K562 (cell line): ENCODE results near the gene ARHGEF17. TPM values are rescaled to one million over a fixed set of nuclear protein-coding genes. Genes with fewer than 3 reads are reported as not detected.

Source experiments
- ATAC-seq: fragments of 200-7000 bp; cut with Tn5 transposase; 3 replicates; pipeline ENCODE4 v1.9.1; 2020; ENCODE audit warnings: moderate library complexity
- BruUV-seq: library from RNA; stranded (reverse); fragments of 400-500 nt; replicated peaks from 2 replicates; lab custom pipeline; 2021; lab: Mats Ljungman, UMichigan
- CTCF ChIA-PET: fragments of 300-600 bp; formaldehyde crosslinking; extraction: SDS; loops from one replicate; lab custom pipeline; 2021; ENCODE audit warnings: low intra/inter-chr PET ratio; lab: Yijun Ruan, JAX
- POLR2A ChIA-PET: fragments of 300-600, 350-650 bp; sonication (Branson Sonifier 250); formaldehyde crosslinking; extraction: SDS; loops from one replicate; lab custom pipeline; 2021; ENCODE audit warnings: antibody characterized with exemption, inconsistent platforms; lab: Yijun Ruan, JAX
- DNase-seq, 4 experiments: peaks; one replicate each; pipeline versions ENCODE4 v3.0.0 to v3.0.0-alpha.2; 2011 to 2018; ENCODE audit warnings: low spot score in 3 of 4, mixed read lengths in 3 of 4; ENCODE audit errors: extremely low read depth in 1 of 4
- FAIRE-seq: peaks from 2 replicates; lab custom pipeline; 2011; peaks lifted over from hg19 to GRCh38; lab: Jason Lieb, UNC
- H2AFZ ChIP-seq: 2 replicates; pipeline ENCODE4 v1.6.0; 2011; ENCODE audit warnings: low read depth, low read length, control low read depth, inconsistent platforms
- H3K27ac ChIP-seq: fragments of 200-600 bp; 3 replicates; pipeline ENCODE4 v1.8.0; 2011; ENCODE audit warnings: low read depth, mild to moderate bottlenecking, control low read depth, inconsistent platforms, low read length, moderate library complexity, mixed read lengths; ENCODE audit errors: extremely low read depth
- H3K27me3 ChIP-seq, 2 experiments: fragments of 300-600 bp in 1 of 2; 2 replicates in 1 of 2; 3 replicates in 1 of 2; pipeline versions ENCODE4 v1.6.0 to v1.8.0; 2011; ENCODE audit warnings: inconsistent platforms in 2 of 2, low read length in 2 of 2, mild to moderate bottlenecking in 1 of 2, mixed read lengths in 1 of 2, moderate library complexity in 1 of 2; ENCODE audit not compliant: control insufficient read depth in 2 of 2, insufficient read depth in 2 of 2
- H3K36me3 ChIP-seq: fragments of 300-600 bp; 3 replicates; pipeline ENCODE4 v1.8.0; 2011; ENCODE audit warnings: mild to moderate bottlenecking, low read length, inconsistent platforms; ENCODE audit not compliant: control insufficient read depth, insufficient read depth
- H3K4me1 ChIP-seq, 2 experiments: fragments of 200-600 bp in 1 of 2; replicated peaks in 1 of 2; 2 replicates in 1 of 2; 3 replicates in 1 of 2; pipeline versions ENCODE4 v1.5.1 to v1.8.0; 2011; ENCODE audit warnings: inconsistent platforms in 2 of 2, low read length in 2 of 2, mild to moderate bottlenecking in 1 of 2, mixed read lengths in 1 of 2, moderate library complexity in 1 of 2; ENCODE audit not compliant: control insufficient read depth in 2 of 2, insufficient read depth in 2 of 2
- H3K4me2 ChIP-seq: 2 replicates; pipeline ENCODE4 v1.6.1; 2011; ENCODE audit warnings: low read length, control low read depth, inconsistent platforms, mixed read lengths; ENCODE audit not compliant: insufficient read depth
- H3K4me3 ChIP-seq: fragments of 200-600 bp; sonication (generic), shearing (Covaris generic); 2 replicates; pipeline ENCODE4 v1.5.1; 2016; ENCODE audit warnings: control low read depth, inconsistent platforms
- H3K79me2 ChIP-seq: fragments of 200-600 bp; 3 replicates; pipeline ENCODE4 v1.8.0; 2011; ENCODE audit warnings: low read length, inconsistent platforms; ENCODE audit not compliant: control insufficient read depth, insufficient read depth
- H3K9ac ChIP-seq, 2 experiments: 2 replicates each; pipeline versions ENCODE4 v1.6.0 to v1.6.1; 2011; ENCODE audit warnings: low read depth in 2 of 2, low read length in 2 of 2, control low read depth in 1 of 2, inconsistent platforms in 1 of 2, mild to moderate bottlenecking in 1 of 2, mixed read lengths in 1 of 2; ENCODE audit not compliant: insufficient read depth in 1 of 2
- H3K9me1 ChIP-seq: one replicate; pipeline ENCODE4 v1.6.0; 2011; ENCODE audit warnings: inconsistent platforms, mild to moderate bottlenecking, low read length, moderate library complexity; ENCODE audit not compliant: control insufficient read depth, insufficient read depth
- H3K9me3 ChIP-seq: replicated peaks from 2 replicates; pipeline ENCODE4 v1.5.1; 2011; ENCODE audit warnings: low read depth, low read length, inconsistent platforms; ENCODE audit not compliant: control insufficient read depth, insufficient read depth
- H4K20me1 ChIP-seq: replicated peaks from 2 replicates; pipeline ENCODE4 v1.6.1; 2011; ENCODE audit warnings: low read length, inconsistent platforms, mixed read lengths; ENCODE audit not compliant: control insufficient read depth, insufficient read depth
- FIP1L1 ChIP-seq: fragments of 200-400 bp; formaldehyde crosslinking; IDR thresholded peaks from 2 replicates; pipeline ENCODE4 v1.6.1; 2018; ENCODE audit warnings: mild to moderate bottlenecking, low read depth, low read length; ENCODE audit not compliant: poor library complexity, severe bottlenecking
- HNRNPH1 ChIP-seq: fragments of 200-400 bp; formaldehyde crosslinking; optimal IDR thresholded peaks from 2 replicates; pipeline ENCODE3; 2017; ENCODE audit warnings: low read depth, mild to moderate bottlenecking, low read length, moderate library complexity
- HNRNPL ChIP-seq: fragments of 200-400 bp; formaldehyde crosslinking; IDR thresholded peaks from 2 replicates; pipeline ENCODE4 v1.6.1; 2017; ENCODE audit warnings: low read depth, mild to moderate bottlenecking, low read length
- MAFF ChIP-seq: IDR thresholded peaks from 2 replicates; pipeline ENCODE4 v1.6.1; 2012; ENCODE audit warnings: low read length, improper control_type of control experiment
- MXI1 ChIP-seq: IDR thresholded peaks from 2 replicates; pipeline ENCODE4 v1.6.1; 2011; ENCODE audit warnings: low read depth, mild to moderate bottlenecking, improper control_type of control experiment, low read length
- ZBED1 ChIP-seq: IDR thresholded peaks from 2 replicates; pipeline ENCODE4 v1.6.1; 2014
- ZNF263 ChIP-seq: sonication (generic); formaldehyde crosslinking; IDR thresholded peaks from 2 replicates; pipeline ENCODE4 v1.8.0; 2022; ENCODE audit warnings: mild to moderate bottlenecking, missing genetic modification reagents, borderline replicate concordance
- ZNF717 ChIP-seq: fragments of 250-450 bp; sonication (Bioruptor Pico); IDR thresholded peaks from 2 replicates; pipeline ENCODE4 v1.5.0; 2021
- WGBS: fragments of 100-300 bp; shearing (Covaris generic); methylation state at CpG from one replicate; pipeline ENCODE4 v1.1.6; 2016; ENCODE audit warnings: low coverage, mixed read lengths; ENCODE audit not compliant: insufficient coverage; ENCODE audit errors: missing lambda C conversion rate; 5-methylcytosine and 5-hydroxymethylcytosine counted together
- in situ Hi-C: fragments of 300-500 bp; cut with MboI; formaldehyde crosslinking; loops from 4 replicates; pipeline ENCODE4 v1.15.0; 2018; ENCODE audit warnings: inconsistent platforms, mixed read lengths
- intact Hi-C: fragments of 100-400 bp; cut with micrococcal nuclease; formaldehyde crosslinking; loops from 2 replicates; pipeline ENCODE4 v1.14.2; 2022
- polyA plus RNA-seq, 8 experiments: library from polyadenylated mRNA; depleted of rRNA in 4 of 8; stranded (reverse) in 5 of 8; unstranded in 3 of 8; fragments of >200 nt; fragmentation: Nextera tagmentation in 2 of 8; fragmentation: Illumina TruSeq in 1 of 8; extraction: Ambion mirVana in 2 of 8; extraction: Trizol in 1 of 8; gene quantifications; 2 replicates each; pipeline versions ENCODE4 v1.2.1 to v1.2.3, GENCODE V29; 2011 to 2014; ENCODE audit warnings: inconsistent platforms in 1 of 8, missing spikeins in 1 of 8
- total RNA-seq, 7 experiments: library from RNA; depleted of rRNA in 6 of 7; stranded (reverse); fragments of >200 nt in 6 of 7; fragmentation: Illumina TruSeq in 2 of 7; extraction: Trizol in 2 of 7; gene quantifications; 2 replicates each; pipeline versions ENCODE4 v1.2.1 to v1.2.3, GENCODE V29; 2011 to 2021; ENCODE audit warnings: low replicate concordance in 1 of 7
- TF ChIP-seq, protein P1 (sequence below): fragments of 450-650 bp; conservative IDR thresholded peaks from 2 replicates; pipeline ENCODE4 v1.6.1; 2016; ENCODE audit warnings: missing genetic modification characterization, low read depth, mild to moderate bottlenecking, missing compliant biosample characterization, moderate library complexity

The ARHGEF17 gene
- total and polyA plus RNA-seq, 9 of the 15 experiments (the other 6 are each of a cell fraction or from before 2014, with no cell fraction given): 0.04 to 0.68 (median 0.10) TPM; not detected in 2

GRCh38 chr11:73405146-73405510 lies 97.1 kb downstream of the ARHGEF17 start:
- no peak overlapping the region for H3K4me2 ChIP-seq
- BruUV-seq: no TSS peak
- peak overlapping the region in 1 of 2 experiments; percentile 48; a peak in 1 of 4 replicates for H3K9ac ChIP-seq
- in situ Hi-C loops: no loop called here
- H3K4me3 ChIP-seq: no peak overlapping the region
- no peak overlapping the region for H2AFZ ChIP-seq
- H3K4me1 ChIP-seq: peaks cover 0 to 4% of the 10 kb centered on the region in 2 experiments; a peak in 1 of 5 replicates
- no peaks in the 10 kb centered on the region for H3K9me3 ChIP-seq
- no peaks in the 10 kb centered on the region for H3K36me3 ChIP-seq
- ChIA-PET POLR2A (interaction anchor here (1.0 kb wide), 1 partner anchor 21 kb away, joined by 3 read pairs; no protein-coding TSS in a partner anchor), CTCF (interaction anchor here (0.9 to 3.6 kb wide), 2 partner anchors 256 to 526 kb away, joined by 3 to 37 read pairs; no protein-coding TSS in a partner anchor)
- intact Hi-C loops: no loop called here
- H4K20me1 ChIP-seq: no peaks in the 10 kb centered on the region; the same call in 1 of the 2 replicates
- no peak for ATAC-seq
- no peak overlapping the region for H3K27ac ChIP-seq
- DNase-seq: no peak
- no peaks in the 10 kb centered on the region for H3K9me1 ChIP-seq
- 66% methylated on average over 8 of the region's 8 CpGs for WGBS
- H3K27me3 ChIP-seq: no peaks in the 10 kb centered on the region
- FAIRE-seq: no peak
- TF ChIP-seq ZNF717 (CRISPR knock-in tag): no peak
- TF ChIP-seq, protein P1, sequence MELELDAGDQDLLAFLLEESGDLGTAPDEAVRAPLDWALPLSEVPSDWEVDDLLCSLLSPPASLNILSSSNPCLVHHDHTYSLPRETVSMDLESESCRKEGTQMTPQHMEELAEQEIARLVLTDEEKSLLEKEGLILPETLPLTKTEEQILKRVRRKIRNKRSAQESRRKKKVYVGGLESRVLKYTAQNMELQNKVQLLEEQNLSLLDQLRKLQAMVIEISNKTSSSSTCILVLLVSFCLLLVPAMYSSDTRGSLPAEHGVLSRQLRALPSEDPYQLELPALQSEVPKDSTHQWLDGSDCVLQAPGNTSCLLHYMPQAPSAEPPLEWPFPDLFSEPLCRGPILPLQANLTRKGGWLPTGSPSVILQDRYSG (tag): no peak
- TF ChIP-seq FIP1L1: no peak
- TF ChIP-seq HNRNPH1: no peak
- no peak for TF ChIP-seq ZNF263 (CRISPR knock-in tag)
- no peak for TF ChIP-seq MAFF
- no peak for TF ChIP-seq MXI1
- no peak for TF ChIP-seq ZBED1
- TF ChIP-seq HNRNPL: no peak
- H3K79me2 ChIP-seq: no peaks in the 10 kb centered on the region
